Measurements from ENCODE around the gene FHAD1. TPM values are rescaled to one million over a fixed set of nuclear protein-coding genes. Genes with fewer than 3 reads are reported as not detected.
"Not testable (repeated sequence)": the region's sequence is repeated elsewhere in the genome, so short reads cannot be mapped to it uniquely, and the experiment has no call there.

The FHAD1 gene
- total and polyA plus RNA-seq, 9 of the 15 experiments (the other 6 are each of a cell fraction or from before 2014, with no cell fraction given), result 0.32 to 2.1 (median 1.5) TPM; not detected in 1

GRCh38 chr1:15305468-15305770 lies 58.4 kb downstream of the FHAD1 start:
- Histone ChIP-seq H3K36me3 (ENCODE audit: control insufficient read depth, insufficient read depth, low read length) (no peaks in the 10 kb centered on the region), H3K9me1 (ENCODE audit: control insufficient read depth, insufficient read depth, low read length) (no peaks in the 10 kb centered on the region), H3K79me2 (ENCODE audit: control insufficient read depth, insufficient read depth, low read length) (no peaks in the 10 kb centered on the region), H2AFZ (ENCODE audit: low read depth, low read length) (no peak overlapping the region), H3K27me3 (ENCODE audit: control insufficient read depth in 2 of 2, insufficient read depth in 2 of 2, low read length in 2 of 2) (peaks cover 24 to 32% of the 10 kb centered on the region in 2 experiments), H3K9ac (ENCODE audit: insufficient read depth in 1 of 2, low read depth in 2 of 2, low read length in 2 of 2) (no peak overlapping the region), H3K9me3 (replicated peaks; ENCODE audit: control insufficient read depth, insufficient read depth, low read depth, low read length) (peaks cover 4% of the 10 kb centered on the region; the same call in 1 of the 2 replicates), H3K4me3 (no peak overlapping the region), H3K4me2 (ENCODE audit: insufficient read depth, low read length) (no peak overlapping the region), H4K20me1 (replicated peaks; ENCODE audit: control insufficient read depth, insufficient read depth, low read length) (no peaks in the 10 kb centered on the region), H3K27ac (ENCODE audit: extremely low read depth, low read depth, low read length) (no peak overlapping the region), H3K4me1 (replicated peaks in 1 of 2; ENCODE audit: control insufficient read depth in 2 of 2, insufficient read depth in 2 of 2, low read length in 2 of 2) (no peaks in the 10 kb centered on the region)
- intact Hi-C loops (cut with micrococcal nuclease) (loop anchor here (2.0 kb wide), 1 partner anchor 33 kb away; no protein-coding TSS in a partner anchor), in situ Hi-C loops (cut with MboI) (no loop called here)
- ChIA-PET CTCF (ENCODE audit: low intra/inter-chr PET ratio) (interaction anchor here (0.6 to 2.3 kb wide), 7 partner anchors 10 to 1342 kb away, joined by 3 to 27 read pairs (median 3); no protein-coding TSS in a partner anchor), POLR2A (interaction anchor here (0.7 kb wide), 1 partner anchor 700 kb away, joined by 3 read pairs; no protein-coding TSS in a partner anchor)
- no TSS peak for BruUV-seq (replicated peaks)
- no peak for DNase-seq (ENCODE audit: extremely low read depth in 1 of 4, low spot score in 3 of 4)
- no peak for FAIRE-seq
- no peak for ATAC-seq
- 16% methylated on average over 7 of the region's 7 CpGs for WGBS (ENCODE audit: insufficient coverage, low coverage, missing lambda C conversion rate)
- TF ChIP-seq HES1 (IDR thresholded peaks at IDR 0.05; ENCODE audit: low read depth) (no peak), ZFP36 (IDR thresholded peaks at IDR 0.05; ENCODE audit: low read depth, low read length, partially characterized antibody) (peak; percentile 84), TRIM24 (IDR thresholded peaks at IDR 0.05) (peak in 1 of 2 experiments; percentile 35; a peak in 1 of 4 replicates)

GRCh38 chr1:15306352-15306751 lies 59.3 kb downstream of the FHAD1 start:
- peaks cover 29 to 38% of the 10 kb centered on the region in 2 experiments; a peak in 4 of 5 replicates for H3K27me3 ChIP-seq (ENCODE audit: control insufficient read depth in 2 of 2, insufficient read depth in 2 of 2, low read length in 2 of 2)
- H3K9me1 ChIP-seq (ENCODE audit: control insufficient read depth, insufficient read depth, low read length); CTCF ChIA-PET (ENCODE audit: low intra/inter-chr PET ratio); intact Hi-C loops (cut with micrococcal nuclease); H4K20me1 ChIP-seq (replicated peaks; ENCODE audit: control insufficient read depth, insufficient read depth, low read length); H3K9ac ChIP-seq (ENCODE audit: insufficient read depth in 1 of 2, low read depth in 2 of 2, low read length in 2 of 2); DNase-seq (ENCODE audit: extremely low read depth in 1 of 4, low spot score in 3 of 4); H3K4me3 ChIP-seq; H3K4me2 ChIP-seq (ENCODE audit: insufficient read depth, low read length); H3K4me1 ChIP-seq (replicated peaks in 1 of 2; ENCODE audit: control insufficient read depth in 2 of 2, insufficient read depth in 2 of 2, low read length in 2 of 2); H2AFZ ChIP-seq (ENCODE audit: low read depth, low read length); H3K79me2 ChIP-seq (ENCODE audit: control insufficient read depth, insufficient read depth, low read length); H3K36me3 ChIP-seq (ENCODE audit: control insufficient read depth, insufficient read depth, low read length); BruUV-seq (replicated peaks); H3K27ac ChIP-seq (ENCODE audit: extremely low read depth, low read depth, low read length); H3K9me3 ChIP-seq (replicated peaks; ENCODE audit: control insufficient read depth, insufficient read depth, low read depth, low read length); in situ Hi-C loops (cut with MboI); ATAC-seq; FAIRE-seq: not testable (repeated sequence)
- POLR2A ChIA-PET, result interaction anchor here (1.0 kb wide), 1 partner anchor 18 kb away, joined by 4 read pairs; no protein-coding TSS in a partner anchor
- 0% methylated on average over 1 of the region's 1 CpG for WGBS (ENCODE audit: insufficient coverage, low coverage, missing lambda C conversion rate)

Measured in K562 (cell line).